K562 (cell line): ENCODE measurements around the gene ST6GALNAC1.

ENCODE experiments used
- ATF7 ChIP-seq: fragments of 450-650 bp; IDR thresholded peaks from 2 replicates; pipeline ENCODE4 v1.7.1; 2014; ENCODE audit warnings: mild to moderate bottlenecking, moderate library complexity
- HDAC3 ChIP-seq: fragments of 450-650 bp; IDR thresholded peaks from 2 replicates; pipeline ENCODE4 v1.6.1; 2018; ENCODE audit warnings: borderline replicate concordance, mild to moderate bottlenecking, moderate library complexity; ENCODE audit not compliant: partially characterized antibody
- L3MBTL2 ChIP-seq: fragments of 450-650 bp; IDR thresholded peaks from 2 replicates; pipeline ENCODE4 v1.6.1; 2016; ENCODE audit warnings: mild to moderate bottlenecking, moderate library complexity
- MIER1 ChIP-seq: fragments of 450-650 bp; IDR thresholded peaks from 2 replicates; pipeline ENCODE4 v1.6.1; 2016; ENCODE audit warnings: antibody characterized with exemption, mild to moderate bottlenecking, low read depth
- POLR2A ChIP-seq: fragments of 450-650 bp; conservative IDR thresholded peaks from 2 replicates; pipeline ENCODE4 v1.6.1; 2016
- POLR2AphosphoS5 ChIP-seq: IDR thresholded peaks from 2 replicates; pipeline ENCODE4 v1.6.1; 2011; ENCODE audit warnings: mild to moderate bottlenecking, low read depth, low read length, moderate library complexity; ENCODE audit not compliant: control insufficient read depth, insufficient read depth
- SRF ChIP-seq, 2 experiments: fragments of 250-450, 450-650 bp in 1 of 2; sonication (Bioruptor Pico) in 1 of 2; sonication (generic) in 1 of 2; formaldehyde crosslinking; IDR thresholded peaks; 2 replicates each; pipeline versions ENCODE4 v1.5.0 to v1.5.1; 2020 to 2022; ENCODE audit warnings: mild to moderate bottlenecking in 1 of 2, missing genetic modification reagents in 1 of 2
- YY1 ChIP-seq, 3 experiments: IDR thresholded peaks; 2 replicates each; pipeline ENCODE4 v1.6.1; 2011; ENCODE audit warnings: low read length in 2 of 3, mild to moderate bottlenecking in 2 of 3, moderate library complexity in 2 of 3, borderline replicate concordance in 1 of 3, control low read depth in 1 of 3, low read depth in 1 of 3; ENCODE audit not compliant: insufficient read depth in 3 of 3, insufficient replicate concordance in 2 of 3, control insufficient read depth in 1 of 3, insufficient read length in 1 of 3; ENCODE audit errors: extremely low read depth in 1 of 3
- TF ChIP-seq, protein P1 (sequence below), 2 experiments: fragments of 450-650 bp in 1 of 2; sonication (generic) in 1 of 2; formaldehyde crosslinking in 1 of 2; IDR thresholded peaks in 1 of 2; conservative IDR thresholded peaks in 1 of 2; 2 replicates each; pipeline versions ENCODE4 v1.6.1 to v1.8.1; 2016 to 2023; ENCODE audit warnings: mild to moderate bottlenecking in 2 of 2, moderate library complexity in 2 of 2, inconsistent platforms in 1 of 2, missing genetic modification reagents in 1 of 2
- TF ChIP-seq, protein P2 (sequence below), 3 experiments: IDR thresholded peaks in 2 of 3; conservative IDR thresholded peaks in 1 of 3; 2 replicates each; pipeline ENCODE4 v1.5.1; 2011 to 2012; ENCODE audit warnings: low read length in 3 of 3, mild to moderate bottlenecking in 3 of 3, control low read depth in 2 of 3, improper control_type of control experiment in 1 of 3, inconsistent platforms in 1 of 3, low read depth in 1 of 3, mixed read lengths in 1 of 3, moderate library complexity in 1 of 3; ENCODE audit not compliant: insufficient read depth in 2 of 3
- TF ChIP-seq, protein P3 (sequence below): fragments of 200-800 bp; sonication (Bioruptor generic); IDR thresholded peaks from 2 replicates; pipeline ENCODE4 v1.6.1; 2016; ENCODE audit warnings: missing genetic modification characterization, missing compliant biosample characterization
- TF ChIP-seq, protein P4 (sequence below): fragments of 450-650 bp; IDR thresholded peaks from 2 replicates; pipeline ENCODE4 v1.6.1; 2016; ENCODE audit warnings: borderline replicate concordance
- TF ChIP-seq, protein P5 (sequence below): fragments of 450-650 bp; IDR thresholded peaks from one replicate; pipeline ENCODE4 v1.6.1; 2018; ENCODE audit warnings: mild to moderate bottlenecking, moderate library complexity; ENCODE audit not compliant: partially characterized antibody

DNA sequence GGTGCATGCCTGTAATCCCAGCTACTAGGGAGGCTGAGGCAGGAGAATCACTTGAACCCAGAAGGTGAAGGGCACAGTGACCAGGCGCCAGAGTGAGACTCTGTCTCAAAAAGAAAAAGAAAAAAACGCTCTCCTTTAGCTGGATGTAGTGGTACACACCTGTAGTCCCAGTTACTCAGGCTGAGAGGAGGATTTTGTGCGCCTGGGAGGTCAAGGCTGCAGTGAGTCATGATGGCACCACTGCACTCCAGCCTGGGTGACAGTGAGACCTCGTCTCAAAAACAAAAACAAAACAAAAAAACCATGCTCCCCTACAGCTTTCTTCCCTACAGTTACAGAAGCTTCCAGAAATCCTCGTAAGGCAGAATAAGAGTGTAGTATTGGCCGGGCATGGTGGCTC lies 33.1 kb upstream of the ST6GALNAC1 start:
- TF ChIP-seq, protein P1, sequence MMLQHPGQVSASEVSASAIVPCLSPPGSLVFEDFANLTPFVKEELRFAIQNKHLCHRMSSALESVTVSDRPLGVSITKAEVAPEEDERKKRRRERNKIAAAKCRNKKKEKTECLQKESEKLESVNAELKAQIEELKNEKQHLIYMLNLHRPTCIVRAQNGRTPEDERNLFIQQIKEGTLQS (IDR thresholded peaks at IDR 0.05), result no peak
- TF ChIP-seq, protein P1 (CRISPR knock-in tag; conservative IDR thresholded peaks at IDR 0.05), result no peak
- no peak for TF ChIP-seq SRF (CRISPR knock-in tag; IDR thresholded peaks at IDR 0.05)
- no peak for TF ChIP-seq POLR2A
- no peak for TF ChIP-seq L3MBTL2
- TF ChIP-seq, protein P2, sequence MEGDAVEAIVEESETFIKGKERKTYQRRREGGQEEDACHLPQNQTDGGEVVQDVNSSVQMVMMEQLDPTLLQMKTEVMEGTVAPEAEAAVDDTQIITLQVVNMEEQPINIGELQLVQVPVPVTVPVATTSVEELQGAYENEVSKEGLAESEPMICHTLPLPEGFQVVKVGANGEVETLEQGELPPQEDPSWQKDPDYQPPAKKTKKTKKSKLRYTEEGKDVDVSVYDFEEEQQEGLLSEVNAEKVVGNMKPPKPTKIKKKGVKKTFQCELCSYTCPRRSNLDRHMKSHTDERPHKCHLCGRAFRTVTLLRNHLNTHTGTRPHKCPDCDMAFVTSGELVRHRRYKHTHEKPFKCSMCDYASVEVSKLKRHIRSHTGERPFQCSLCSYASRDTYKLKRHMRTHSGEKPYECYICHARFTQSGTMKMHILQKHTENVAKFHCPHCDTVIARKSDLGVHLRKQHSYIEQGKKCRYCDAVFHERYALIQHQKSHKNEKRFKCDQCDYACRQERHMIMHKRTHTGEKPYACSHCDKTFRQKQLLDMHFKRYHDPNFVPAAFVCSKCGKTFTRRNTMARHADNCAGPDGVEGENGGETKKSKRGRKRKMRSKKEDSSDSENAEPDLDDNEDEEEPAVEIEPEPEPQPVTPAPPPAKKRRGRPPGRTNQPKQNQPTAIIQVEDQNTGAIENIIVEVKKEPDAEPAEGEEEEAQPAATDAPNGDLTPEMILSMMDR (IDR thresholded peaks at IDR 0.05 in 2 of 3, conservative IDR thresholded peaks at IDR 0.05 in 1 of 3; ENCODE audit: insufficient read depth in 2 of 3, low read depth in 1 of 3, low read length in 3 of 3), result no peak
- TF ChIP-seq MIER1, result no peak
- TF ChIP-seq, protein P3, sequence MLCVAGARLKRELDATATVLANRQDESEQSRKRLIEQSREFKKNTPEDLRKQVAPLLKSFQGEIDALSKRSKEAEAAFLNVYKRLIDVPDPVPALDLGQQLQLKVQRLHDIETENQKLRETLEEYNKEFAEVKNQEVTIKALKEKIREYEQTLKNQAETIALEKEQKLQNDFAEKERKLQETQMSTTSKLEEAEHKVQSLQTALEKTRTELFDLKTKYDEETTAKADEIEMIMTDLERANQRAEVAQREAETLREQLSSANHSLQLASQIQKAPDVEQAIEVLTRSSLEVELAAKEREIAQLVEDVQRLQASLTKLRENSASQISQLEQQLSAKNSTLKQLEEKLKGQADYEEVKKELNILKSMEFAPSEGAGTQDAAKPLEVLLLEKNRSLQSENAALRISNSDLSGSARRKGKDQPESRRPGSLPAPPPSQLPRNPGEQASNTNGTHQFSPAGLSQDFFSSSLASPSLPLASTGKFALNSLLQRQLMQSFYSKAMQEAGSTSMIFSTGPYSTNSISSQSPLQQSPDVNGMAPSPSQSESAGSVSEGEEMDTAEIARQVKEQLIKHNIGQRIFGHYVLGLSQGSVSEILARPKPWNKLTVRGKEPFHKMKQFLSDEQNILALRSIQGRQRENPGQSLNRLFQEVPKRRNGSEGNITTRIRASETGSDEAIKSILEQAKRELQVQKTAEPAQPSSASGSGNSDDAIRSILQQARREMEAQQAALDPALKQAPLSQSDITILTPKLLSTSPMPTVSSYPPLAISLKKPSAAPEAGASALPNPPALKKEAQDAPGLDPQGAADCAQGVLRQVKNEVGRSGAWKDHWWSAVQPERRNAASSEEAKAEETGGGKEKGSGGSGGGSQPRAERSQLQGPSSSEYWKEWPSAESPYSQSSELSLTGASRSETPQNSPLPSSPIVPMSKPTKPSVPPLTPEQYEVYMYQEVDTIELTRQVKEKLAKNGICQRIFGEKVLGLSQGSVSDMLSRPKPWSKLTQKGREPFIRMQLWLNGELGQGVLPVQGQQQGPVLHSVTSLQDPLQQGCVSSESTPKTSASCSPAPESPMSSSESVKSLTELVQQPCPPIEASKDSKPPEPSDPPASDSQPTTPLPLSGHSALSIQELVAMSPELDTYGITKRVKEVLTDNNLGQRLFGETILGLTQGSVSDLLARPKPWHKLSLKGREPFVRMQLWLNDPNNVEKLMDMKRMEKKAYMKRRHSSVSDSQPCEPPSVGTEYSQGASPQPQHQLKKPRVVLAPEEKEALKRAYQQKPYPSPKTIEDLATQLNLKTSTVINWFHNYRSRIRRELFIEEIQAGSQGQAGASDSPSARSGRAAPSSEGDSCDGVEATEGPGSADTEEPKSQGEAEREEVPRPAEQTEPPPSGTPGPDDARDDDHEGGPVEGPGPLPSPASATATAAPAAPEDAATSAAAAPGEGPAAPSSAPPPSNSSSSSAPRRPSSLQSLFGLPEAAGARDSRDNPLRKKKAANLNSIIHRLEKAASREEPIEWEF, result no peak
- no peak for TF ChIP-seq ATF7
- no peak for TF ChIP-seq HDAC3
- TF ChIP-seq, protein P4, sequence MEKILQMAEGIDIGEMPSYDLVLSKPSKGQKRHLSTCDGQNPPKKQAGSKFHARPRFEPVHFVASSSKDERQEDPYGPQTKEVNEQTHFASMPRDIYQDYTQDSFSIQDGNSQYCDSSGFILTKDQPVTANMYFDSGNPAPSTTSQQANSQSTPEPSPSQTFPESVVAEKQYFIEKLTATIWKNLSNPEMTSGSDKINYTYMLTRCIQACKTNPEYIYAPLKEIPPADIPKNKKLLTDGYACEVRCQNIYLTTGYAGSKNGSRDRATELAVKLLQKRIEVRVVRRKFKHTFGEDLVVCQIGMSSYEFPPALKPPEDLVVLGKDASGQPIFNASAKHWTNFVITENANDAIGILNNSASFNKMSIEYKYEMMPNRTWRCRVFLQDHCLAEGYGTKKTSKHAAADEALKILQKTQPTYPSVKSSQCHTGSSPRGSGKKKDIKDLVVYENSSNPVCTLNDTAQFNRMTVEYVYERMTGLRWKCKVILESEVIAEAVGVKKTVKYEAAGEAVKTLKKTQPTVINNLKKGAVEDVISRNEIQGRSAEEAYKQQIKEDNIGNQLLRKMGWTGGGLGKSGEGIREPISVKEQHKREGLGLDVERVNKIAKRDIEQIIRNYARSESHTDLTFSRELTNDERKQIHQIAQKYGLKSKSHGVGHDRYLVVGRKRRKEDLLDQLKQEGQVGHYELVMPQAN, result no peak
- no peak for TF ChIP-seq YY1 (IDR thresholded peaks at IDR 0.05; ENCODE audit: borderline replicate concordance in 1 of 3, control insufficient read depth in 1 of 3, extremely low read depth in 1 of 3, insufficient read depth in 3 of 3, insufficient read length in 1 of 3, insufficient replicate concordance in 2 of 3, low read depth in 1 of 3, low read length in 2 of 3)
- TF ChIP-seq, protein P5, sequence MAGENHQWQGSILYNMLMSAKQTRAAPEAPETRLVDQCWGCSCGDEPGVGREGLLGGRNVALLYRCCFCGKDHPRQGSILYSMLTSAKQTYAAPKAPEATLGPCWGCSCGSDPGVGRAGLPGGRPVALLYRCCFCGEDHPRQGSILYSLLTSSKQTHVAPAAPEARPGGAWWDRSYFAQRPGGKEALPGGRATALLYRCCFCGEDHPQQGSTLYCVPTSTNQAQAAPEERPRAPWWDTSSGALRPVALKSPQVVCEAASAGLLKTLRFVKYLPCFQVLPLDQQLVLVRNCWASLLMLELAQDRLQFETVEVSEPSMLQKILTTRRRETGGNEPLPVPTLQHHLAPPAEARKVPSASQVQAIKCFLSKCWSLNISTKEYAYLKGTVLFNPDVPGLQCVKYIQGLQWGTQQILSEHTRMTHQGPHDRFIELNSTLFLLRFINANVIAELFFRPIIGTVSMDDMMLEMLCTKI, result no peak
- no peak for TF ChIP-seq POLR2AphosphoS5
